HepG2 (cell line): ENCODE measurements around the gene GRB10. TPM values are rescaled to one million over a fixed set of nuclear protein-coding genes. Genes with fewer than 3 reads are reported as not detected.

ENCODE experiments used
- ATAC-seq: fragments of 200-7000 bp; cut with Tn5 transposase; 3 replicates; pipeline ENCODE4 v1.9.1; 2020; ENCODE audit warnings: mild to moderate bottlenecking, moderate library complexity
- BruUV-seq: library from RNA; stranded (reverse); fragments of 400-500 nt; replicated peaks from 2 replicates; lab custom pipeline; 2021; lab: Mats Ljungman, UMichigan
- CTCF ChIA-PET: fragments of 300-600 bp; formaldehyde crosslinking; extraction: SDS; loops from one replicate; lab custom pipeline; 2021; ENCODE audit warnings: low total read pairs, inconsistent platforms, low intra/inter-chr PET ratio; lab: Yijun Ruan, JAX
- POLR2A ChIA-PET: fragments of 350-600 bp; sonication (Branson Sonifier 250); formaldehyde crosslinking; loops from one replicate; lab custom pipeline; 2020; ENCODE audit warnings: antibody characterized with exemption, inconsistent platforms; lab: Yijun Ruan, JAX
- DNase-seq: peaks from one replicate; pipeline ENCODE4 v3.0.0-alpha.2; 2015; ENCODE audit warnings: low spot score
- FAIRE-seq: peaks from 3 replicates; lab custom pipeline; 2011; peaks lifted over from hg19 to GRCh38; lab: Jason Lieb, UNC
- H2AFZ ChIP-seq: one replicate; pipeline ENCODE4 v1.6.1; 2011; ENCODE audit warnings: low read length, inconsistent platforms
- H3K27ac ChIP-seq: fragments of 300-600 bp; 3 replicates; pipeline ENCODE4 v1.8.0; 2011; ENCODE audit warnings: mixed run types, mild to moderate bottlenecking, mixed read lengths, low read length, inconsistent platforms; ENCODE audit not compliant: insufficient read depth; ENCODE audit errors: extremely low read length
- H3K27me3 ChIP-seq, 2 experiments: fragments of 200-600 bp in 1 of 2; 2 replicates in 1 of 2; 3 replicates in 1 of 2; pipeline versions ENCODE4 v1.6.0 to v1.8.0; 2011; ENCODE audit warnings: low read length in 2 of 2, mild to moderate bottlenecking in 2 of 2, moderate library complexity in 2 of 2, inconsistent platforms in 1 of 2; ENCODE audit not compliant: insufficient read depth in 2 of 2, control insufficient read depth in 1 of 2
- H3K36me3 ChIP-seq, 2 experiments: fragments of 200-600 bp in 1 of 2; replicated peaks in 1 of 2; 2 replicates in 1 of 2; 3 replicates in 1 of 2; pipeline versions ENCODE4 v1.5.1 to v1.8.0; 2011; ENCODE audit warnings: low read length in 2 of 2, inconsistent platforms in 1 of 2; ENCODE audit not compliant: insufficient read depth in 2 of 2, control insufficient read depth in 1 of 2
- H3K4me1 ChIP-seq: 2 replicates; pipeline ENCODE4 v1.5.1; 2012; ENCODE audit warnings: low read length, inconsistent platforms; ENCODE audit not compliant: insufficient read depth
- H3K4me2 ChIP-seq: 2 replicates; pipeline ENCODE4 v1.6.0; 2011; ENCODE audit warnings: low read depth, low read length, inconsistent platforms
- H3K4me3 ChIP-seq, 3 experiments: fragments of 200-600 bp in 1 of 3; sonication (generic), shearing (Covaris generic) in 1 of 3; replicated peaks in 1 of 3; 2 replicates each; pipeline ENCODE4 v1.5.1; 2011 to 2016; ENCODE audit warnings: low read length in 3 of 3, inconsistent platforms in 2 of 3, low read depth in 2 of 3, mild to moderate bottlenecking in 2 of 3, control low read depth in 1 of 3, mixed read lengths in 1 of 3; ENCODE audit not compliant: insufficient read depth in 1 of 3
- H3K79me2 ChIP-seq: one replicate; pipeline ENCODE4 v1.6.1; 2011; ENCODE audit warnings: low read length, inconsistent platforms; ENCODE audit not compliant: insufficient read depth
- H3K9ac ChIP-seq: 2 replicates; pipeline ENCODE4 v1.6.0; 2011; ENCODE audit warnings: mild to moderate bottlenecking, low read depth, low read length, inconsistent platforms; ENCODE audit not compliant: insufficient read depth
- H3K9me3 ChIP-seq: 2 replicates; pipeline ENCODE4 v1.5.1; 2012; ENCODE audit warnings: mild to moderate bottlenecking, low read length
- H4K20me1 ChIP-seq: 2 replicates; pipeline ENCODE4 v1.6.0; 2011; ENCODE audit warnings: inconsistent platforms, mild to moderate bottlenecking, low read length, moderate library complexity; ENCODE audit not compliant: insufficient read depth
- MED1 ChIP-seq: sonication (generic); formaldehyde crosslinking; IDR thresholded peaks from 2 replicates; pipeline ENCODE4 v1.4.0; 2020; ENCODE audit warnings: missing genetic modification reagents
- XBP1 ChIP-seq: sonication (generic); formaldehyde crosslinking; IDR thresholded peaks from 2 replicates; pipeline ENCODE4 v1.5.0; 2020; ENCODE audit warnings: missing genetic modification reagents
- ZMYM3 ChIP-seq: sonication (generic); formaldehyde crosslinking; IDR thresholded peaks from 2 replicates; pipeline ENCODE4 v1.5.1; 2020; ENCODE audit warnings: mild to moderate bottlenecking, missing genetic modification reagents
- ZNF263 ChIP-seq: sonication (generic); formaldehyde crosslinking; IDR thresholded peaks from 2 replicates; pipeline ENCODE4 v1.4.0; 2020; ENCODE audit warnings: missing genetic modification reagents
- ZNF607 ChIP-seq: sonication (generic); formaldehyde crosslinking; IDR thresholded peaks from 2 replicates; pipeline ENCODE4 v1.5.1; 2020; ENCODE audit warnings: missing genetic modification reagents, mild to moderate bottlenecking, borderline replicate concordance
- ZNF652 ChIP-seq: IDR thresholded peaks from 2 replicates; pipeline ENCODE4 v1.6.1; 2016; ENCODE audit warnings: low read depth, borderline replicate concordance
- ZNF768 ChIP-seq: sonication (generic); formaldehyde crosslinking; IDR thresholded peaks from 2 replicates; pipeline ENCODE4 v1.4.0; 2020; ENCODE audit warnings: missing genetic modification reagents
- WGBS: methylation state at CpG from one replicate; pipeline ENCODE4 v1.1.6; 2017; ENCODE audit warnings: low lambda C conversion rate; 5-methylcytosine and 5-hydroxymethylcytosine counted together
- in situ Hi-C: cut with HindIII; loops from 2 replicates; pipeline ENCODE4 v1.10.0; 2017; ENCODE audit warnings: low pct_unique_long_range_greater_than_20kb; ENCODE audit not compliant: extremely low pct_ligation_motif_present
- intact Hi-C: fragments of 100-400 bp; cut with micrococcal nuclease; formaldehyde crosslinking; loops from one replicate; pipeline ENCODE4 v1.10.0; 2022; ENCODE audit not compliant: unreplicated experiment
- polyA plus RNA-seq, 8 experiments: library from polyadenylated mRNA; depleted of rRNA in 3 of 8; stranded (reverse) in 7 of 8; unstranded in 1 of 8; fragments of >200 nt; fragmentation: Illumina TruSeq in 4 of 8; extraction: Trizol in 4 of 8; gene quantifications; 2 replicates each; pipeline versions ENCODE4 v1.2.1 to v1.2.3, GENCODE V29; 2011 to 2016; ENCODE audit warnings: low read depth in 4 of 8, missing spikeins in 1 of 8, mixed read lengths in 1 of 8; ENCODE audit not compliant: insufficient read depth in 1 of 8
- total RNA-seq, 5 experiments: library from RNA; depleted of rRNA; stranded (reverse); fragments of >200 nt; fragmentation: Illumina TruSeq; extraction: Trizol; gene quantifications; 2 replicates each; pipeline ENCODE4 v1.2.3, GENCODE V29; 2016; ENCODE audit warnings: low read depth in 1 of 5
- TF ChIP-seq, protein P1 (sequence below): sonication (generic); formaldehyde crosslinking; IDR thresholded peaks from 2 replicates; pipeline ENCODE4 v1.4.0; 2020; ENCODE audit warnings: missing genetic modification reagents

Gene GRB10
- total and polyA plus RNA-seq, 2 of the 13 experiments (the other 11 are each of a cell fraction or from before 2014, with no cell fraction given): 4.0 to 6.8 TPM

- no peak overlapping the region for H3K9ac ChIP-seq
- H3K27ac ChIP-seq: no peak overlapping the region
- BruUV-seq: no TSS peak
- H3K4me3 ChIP-seq: no peak overlapping the region
- intact Hi-C loops (no loop called here), in situ Hi-C loops (no loop called here)
- H3K4me2 ChIP-seq: no peak overlapping the region
- FAIRE-seq (no peak), DNase-seq (no peak), ATAC-seq (no peak; the same call in 2 of the 3 replicates)
- H3K36me3 ChIP-seq: no peaks in the 10 kb centered on the region
- peaks cover 26% of the 10 kb centered on the region for H3K4me1 ChIP-seq
- WGBS: 80% methylated on average over 12 of the region's 12 CpGs
- H3K27me3 ChIP-seq: no peaks in the 10 kb centered on the region
- peak; percentile 20; the same call in 1 of the 2 replicates for TF ChIP-seq ZNF652
- TF ChIP-seq, protein P1, sequence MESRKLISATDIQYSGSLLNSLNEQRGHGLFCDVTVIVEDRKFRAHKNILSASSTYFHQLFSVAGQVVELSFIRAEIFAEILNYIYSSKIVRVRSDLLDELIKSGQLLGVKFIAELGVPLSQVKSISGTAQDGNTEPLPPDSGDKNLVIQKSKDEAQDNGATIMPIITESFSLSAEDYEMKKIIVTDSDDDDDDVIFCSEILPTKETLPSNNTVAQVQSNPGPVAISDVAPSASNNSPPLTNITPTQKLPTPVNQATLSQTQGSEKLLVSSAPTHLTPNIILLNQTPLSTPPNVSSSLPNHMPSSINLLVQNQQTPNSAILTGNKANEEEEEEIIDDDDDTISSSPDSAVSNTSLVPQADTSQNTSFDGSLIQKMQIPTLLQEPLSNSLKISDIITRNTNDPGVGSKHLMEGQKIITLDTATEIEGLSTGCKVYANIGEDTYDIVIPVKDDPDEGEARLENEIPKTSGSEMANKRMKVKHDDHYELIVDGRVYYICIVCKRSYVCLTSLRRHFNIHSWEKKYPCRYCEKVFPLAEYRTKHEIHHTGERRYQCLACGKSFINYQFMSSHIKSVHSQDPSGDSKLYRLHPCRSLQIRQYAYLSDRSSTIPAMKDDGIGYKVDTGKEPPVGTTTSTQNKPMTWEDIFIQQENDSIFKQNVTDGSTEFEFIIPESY (CRISPR knock-in tag): peak; percentile 77; the same call in 1 of the 2 replicates
- no peak for TF ChIP-seq ZNF607 (CRISPR knock-in tag)
- peak; percentile 71 for TF ChIP-seq ZNF263 (CRISPR knock-in tag)
- no peaks in the 10 kb centered on the region for H3K79me2 ChIP-seq
- H4K20me1 ChIP-seq: no peaks in the 10 kb centered on the region
- POLR2A ChIA-PET: no interaction called here
- CTCF ChIA-PET: no interaction called here
- no peaks in the 10 kb centered on the region for H3K9me3 ChIP-seq
- H2AFZ ChIP-seq: no peak overlapping the region
Measured at GRCh38 chr7:50599385-50599784, 183.3 kb downstream of the GRB10 start.

DNA sequence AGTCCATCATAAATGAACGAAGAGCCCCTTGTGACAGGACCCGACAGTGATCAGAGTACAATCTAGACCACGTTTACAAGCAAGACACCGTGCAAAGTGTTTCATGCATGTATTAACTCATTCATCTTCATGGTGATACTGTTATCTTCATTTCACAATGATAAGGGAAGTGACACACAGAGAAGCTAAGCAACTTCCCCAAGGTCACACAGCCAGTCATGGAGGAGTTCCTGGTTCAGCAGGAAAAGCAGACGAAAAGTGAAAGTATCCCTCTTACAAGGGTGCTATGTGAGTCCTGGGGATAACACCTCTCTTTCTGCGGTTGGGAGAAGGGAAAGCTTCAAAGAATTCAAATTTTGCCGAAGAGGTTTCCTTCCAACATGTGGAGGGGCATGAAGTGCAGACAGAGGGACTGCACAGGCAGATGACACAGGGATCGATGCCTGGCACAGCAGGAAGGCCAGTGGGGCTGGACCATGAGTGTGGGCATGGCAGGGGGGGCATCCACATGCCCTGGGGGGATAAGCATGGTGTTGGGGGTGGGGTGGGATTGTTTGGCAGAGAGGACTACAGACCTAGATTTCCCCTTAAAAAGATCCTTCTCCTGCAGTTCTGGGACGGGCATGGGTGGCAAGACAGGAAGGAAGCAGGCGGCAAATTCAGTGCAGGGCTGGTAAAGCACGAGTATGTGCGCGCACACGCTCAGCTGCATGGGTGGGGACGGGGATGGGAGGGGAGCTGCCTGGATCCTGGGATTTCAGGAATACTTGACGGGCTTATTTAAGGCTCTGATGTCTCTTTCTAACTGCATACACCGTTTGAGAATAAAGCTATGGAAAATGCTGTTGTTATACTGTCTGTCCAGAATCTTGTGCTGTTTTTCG lies 184.0 kb downstream of the GRB10 start:
- H3K4me3 ChIP-seq: no peak overlapping the region
- no peaks in the 10 kb centered on the region for H4K20me1 ChIP-seq
- H3K9me3 ChIP-seq: no peaks in the 10 kb centered on the region
- H3K4me1 ChIP-seq: peaks cover 33% of the 10 kb centered on the region
- H3K9ac ChIP-seq: no peak overlapping the region
- intact Hi-C loops (no loop called here), in situ Hi-C loops (no loop called here)
- 86% methylated on average over 18 of the region's 18 CpGs for WGBS
- H3K27ac ChIP-seq: no peak overlapping the region
- FAIRE-seq: no peak
- H3K27me3 ChIP-seq: no peaks in the 10 kb centered on the region
- no peaks in the 10 kb centered on the region for H3K79me2 ChIP-seq
- no peak overlapping the region for H3K4me2 ChIP-seq
- TF ChIP-seq XBP1: no peak
- no peak for TF ChIP-seq MED1 (CRISPR knock-in tag)
- TF ChIP-seq ZMYM3 (CRISPR knock-in tag): 0 out of 2 replicates have a peak, but pooled peaks have one; percentile 25
- TF ChIP-seq ZNF768 (CRISPR knock-in tag): peak; percentile 71; the same call in 1 of the 2 replicates
- no TSS peak for BruUV-seq
- no peaks in the 10 kb centered on the region for H3K36me3 ChIP-seq
- POLR2A ChIA-PET: interaction anchor here (1.1 kb wide), 1 partner anchor 33 kb away, joined by 3 read pairs; the partner anchor contains the start of gene DDC
- no peak for DNase-seq
- H2AFZ ChIP-seq: no peak overlapping the region
- CTCF ChIA-PET: no interaction called here
- ATAC-seq: no peak
